SK-N-SH (cell line): ENCODE results near the gene ANKRD9. TPM values are rescaled to one million over a fixed set of nuclear protein-coding genes. Genes with fewer than 3 reads are reported as not detected.

Experiments
- CTCF ChIA-PET: fragments of 300-600, 350-600 bp; formaldehyde crosslinking; extraction: SDS; loops from one replicate; lab custom pipeline; 2021; lab: Yijun Ruan, JAX
- POLR2A ChIA-PET: fragments of 350-600 bp; sonication (Branson Sonifier 250); formaldehyde crosslinking; extraction: SDS; loops from one replicate; lab custom pipeline; 2020; ENCODE audit warnings: antibody characterized with exemption, inconsistent platforms; lab: Yijun Ruan, JAX
- DNase-seq: peaks from one replicate; pipeline ENCODE4 v3.0.0; 2012
- H2AFZ ChIP-seq: fragments of 200-600 bp; sonication (generic); 2 replicates; pipeline ENCODE4 v1.8.1; 2016; ENCODE audit warnings: antibody characterized with exemption, mild to moderate bottlenecking, low read depth
- H3F3A ChIP-seq: fragments of 200-600 bp; sonication (generic); replicated peaks from 2 replicates; pipeline ENCODE3; 2016; ENCODE audit warnings: antibody characterized with exemption, mild to moderate bottlenecking; ENCODE audit not compliant: insufficient read depth
- H3K27ac ChIP-seq, 2 experiments: fragments of 200-500 bp in 1 of 2; fragments of 200-600 bp in 1 of 2; sonication (Bioruptor generic) in 1 of 2; sonication (generic), shearing (Covaris generic) in 1 of 2; 2 replicates each; pipeline versions ENCODE4 v1.5.1 to v1.6.1; 2014 to 2016; ENCODE audit warnings: low read depth in 2 of 2, inconsistent platforms in 1 of 2, low read length in 1 of 2, mild to moderate bottlenecking in 1 of 2, mixed read lengths in 1 of 2
- H3K27me3 ChIP-seq: fragments of 200-600 bp; sonication (generic), shearing (Covaris generic); 2 replicates; pipeline ENCODE4 v1.6.1; 2016; ENCODE audit warnings: mixed run types; ENCODE audit not compliant: insufficient read depth
- H3K36me3 ChIP-seq, 2 experiments: fragments of 200-500 bp in 1 of 2; fragments of 200-600 bp in 1 of 2; sonication (Bioruptor generic) in 1 of 2; sonication (generic) in 1 of 2; replicated peaks in 1 of 2; 2 replicates each; pipeline versions ENCODE3 to v1.5.1; 2014 to 2016; ENCODE audit warnings: low read length in 1 of 2, mild to moderate bottlenecking in 1 of 2; ENCODE audit not compliant: insufficient read depth in 2 of 2, control insufficient read depth in 1 of 2
- H3K4me1 ChIP-seq, 2 experiments: fragments of 200-500 bp in 1 of 2; fragments of 200-600 bp in 1 of 2; sonication (Bioruptor generic) in 1 of 2; sonication (generic), shearing (Covaris generic) in 1 of 2; 2 replicates each; pipeline versions ENCODE4 v1.5.1 to v1.6.1; 2014 to 2016; ENCODE audit warnings: low read depth in 1 of 2, low read length in 1 of 2, mixed run types in 1 of 2; ENCODE audit not compliant: insufficient read depth in 2 of 2, control insufficient read depth in 1 of 2
- H3K4me2 ChIP-seq: fragments of 200-600 bp; sonication (generic), shearing (Covaris generic); 2 replicates; pipeline ENCODE4 v1.6.1; 2017; ENCODE audit warnings: mixed run types
- H3K4me3 ChIP-seq, 2 experiments: fragments of 200-500 bp in 1 of 2; fragments of 200-600 bp in 1 of 2; sonication (Bioruptor generic) in 1 of 2; sonication (generic), shearing (Covaris generic) in 1 of 2; 2 replicates each; pipeline versions ENCODE4 v1.5.1 to v1.8.1; 2014 to 2016; ENCODE audit warnings: low read depth in 2 of 2, inconsistent platforms in 1 of 2, low read length in 1 of 2, mild to moderate bottlenecking in 1 of 2, mixed read lengths in 1 of 2, moderate library complexity in 1 of 2
- H3K79me2 ChIP-seq: fragments of 200-600 bp; sonication (generic); 2 replicates; pipeline ENCODE4 v1.8.1; 2017; ENCODE audit warnings: mild to moderate bottlenecking; ENCODE audit not compliant: insufficient read depth
- H3K9ac ChIP-seq: fragments of 200-600 bp; sonication (generic); 2 replicates; pipeline ENCODE4 v1.6.1; 2017; ENCODE audit warnings: mixed run types
- H3K9me2 ChIP-seq: fragments of 200-600 bp; sonication (generic); 2 replicates; pipeline ENCODE4 v1.6.1; 2017; ENCODE audit warnings: mixed run types
- H3K9me3 ChIP-seq: fragments of 200-600 bp; sonication (generic); 2 replicates; pipeline ENCODE4 v1.6.1; 2017; ENCODE audit warnings: mixed run types, mild to moderate bottlenecking, moderate library complexity
- H4K20me1 ChIP-seq: fragments of 200-600 bp; sonication (generic); 2 replicates; pipeline ENCODE4 v1.6.1; 2017; ENCODE audit warnings: mild to moderate bottlenecking, mixed run types; ENCODE audit not compliant: insufficient read depth
- ELF1 ChIP-seq: IDR thresholded peaks from 2 replicates; pipeline ENCODE4 v1.4.0; 2012
- FOSL2 ChIP-seq: IDR thresholded peaks from 2 replicates; pipeline ENCODE4 v1.4.0; 2012; ENCODE audit warnings: low read depth, mild to moderate bottlenecking, moderate library complexity, borderline replicate concordance
- FOXM1 ChIP-seq: IDR thresholded peaks from 2 replicates; pipeline ENCODE4 v1.4.0; 2012; ENCODE audit warnings: low read depth, mild to moderate bottlenecking
- NFIC ChIP-seq: IDR thresholded peaks from 2 replicates; pipeline ENCODE4 v1.4.0; 2012; ENCODE audit warnings: borderline replicate concordance
- NRF1 ChIP-seq: IDR thresholded peaks from 2 replicates; pipeline ENCODE4 v1.6.1; 2012; ENCODE audit warnings: low read depth, mild to moderate bottlenecking, low read length
- YY1 ChIP-seq: IDR thresholded peaks from 2 replicates; pipeline ENCODE4 v1.4.0; 2012; ENCODE audit warnings: low read depth, mild to moderate bottlenecking
- WGBS: methylation state at CpG from one replicate; pipeline ENCODE4 v1.1.6; 2017; ENCODE audit warnings: low lambda C conversion rate; 5-methylcytosine and 5-hydroxymethylcytosine counted together
- polyA plus RNA-seq, 3 experiments: library from polyadenylated mRNA; depleted of rRNA; stranded (reverse); fragments of >200 nt; gene quantifications; 2 replicates each; pipeline ENCODE4 v1.2.3, GENCODE V29; 2012
- TF ChIP-seq, protein P1 (sequence below): IDR thresholded peaks from 2 replicates; pipeline ENCODE4 v1.4.0; 2012; ENCODE audit warnings: low read depth
- TF ChIP-seq, protein P2 (sequence below): IDR thresholded peaks from 2 replicates; pipeline ENCODE4 v1.4.0; 2012; ENCODE audit warnings: low read depth, borderline replicate concordance

Gene ANKRD9
- polyA plus RNA-seq, 1 of the 3 experiments (the other 2 are of a cell fraction), result 21.3 TPM

GRCh38 chr14:102508774-102509745, 516 bp downstream of the ANKRD9 start:
- Histone ChIP-seq H3K27ac (peak overlapping the region; percentile 16 to 42; a peak in 2 of 4 replicates), H3F3A (no peaks in the 10 kb centered on the region), H3K79me2 (peaks cover 12% of the 10 kb centered on the region; the same call in 1 of the 2 replicates), H4K20me1 (no peaks in the 10 kb centered on the region), H3K9ac (peak overlapping the region; percentile 75), H3K4me3 (peak overlapping the region; percentile 64 to 67), H3K4me1 (peaks cover 0 to 17% of the 10 kb centered on the region in 2 experiments; a peak in 1 of 4 replicates), H3K27me3 (no peaks in the 10 kb centered on the region), H2AFZ (peak overlapping the region; percentile 77), H3K4me2 (peak overlapping the region; percentile 95), H3K9me2 (no peaks in the 10 kb centered on the region), H3K36me3 (peaks cover 0 to 3% of the 10 kb centered on the region in 2 experiments), H3K9me3 (no peaks in the 10 kb centered on the region)
- peak; percentile 85 for DNase-seq
- ChIA-PET POLR2A (no interaction called here), CTCF (interaction anchor here (0.7 to 3.1 kb wide), 5 partner anchors 11 to 78 kb away, joined by 3 to 23 read pairs (median 4); no protein-coding TSS in a partner anchor)
- no peak for TF ChIP-seq FOSL2
- TF ChIP-seq, protein P1, sequence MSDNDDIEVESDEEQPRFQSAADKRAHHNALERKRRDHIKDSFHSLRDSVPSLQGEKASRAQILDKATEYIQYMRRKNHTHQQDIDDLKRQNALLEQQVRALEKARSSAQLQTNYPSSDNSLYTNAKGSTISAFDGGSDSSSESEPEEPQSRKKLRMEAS, result peak; percentile 20; the same call in 1 of the 2 replicates
- TF ChIP-seq YY1, result no peak
- 0 out of 2 replicates have a peak, but pooled peaks have one; percentile 12 for TF ChIP-seq NRF1
- whole genome bisulfite sequencing, result 7% methylated on average over 5 of the region's 110 CpGs

GRCh38 chr14:102508410-102508773, 1.2 kb downstream of the ANKRD9 start:
- Histone ChIP-seq H3K9me2 (no peaks in the 10 kb centered on the region), H3F3A (no peaks in the 10 kb centered on the region), H3K27ac (peak overlapping the region in 1 of 2 experiments; percentile 42; a peak in 1 of 4 replicates), H4K20me1 (no peaks in the 10 kb centered on the region), H3K9ac (peak overlapping the region; percentile 75), H3K79me2 (peaks cover 12% of the 10 kb centered on the region; the same call in 1 of the 2 replicates), H3K36me3 (peaks cover 0 to 3% of the 10 kb centered on the region in 2 experiments), H3K9me3 (no peaks in the 10 kb centered on the region), H3K4me1 (peaks cover 0 to 17% of the 10 kb centered on the region in 2 experiments; a peak in 1 of 4 replicates), H2AFZ (no peak overlapping the region), H3K4me2 (peak overlapping the region; percentile 95), H3K27me3 (no peaks in the 10 kb centered on the region), H3K4me3 (peak overlapping the region; percentile 64 to 67)
- ChIA-PET CTCF (interaction anchor here (0.7 to 2.0 kb wide), 8 partner anchors 8 to 77 kb away, joined by 3 to 6 read pairs (median 4); no protein-coding TSS in a partner anchor), POLR2A (no interaction called here)
- no peak for DNase-seq
- WGBS, result 73% methylated on average over 9 of the region's 14 CpGs
- TF ChIP-seq FOXM1 (no peak), YY1 (no peak), ELF1 (no peak), NFIC (no peak)
- TF ChIP-seq, protein P2, sequence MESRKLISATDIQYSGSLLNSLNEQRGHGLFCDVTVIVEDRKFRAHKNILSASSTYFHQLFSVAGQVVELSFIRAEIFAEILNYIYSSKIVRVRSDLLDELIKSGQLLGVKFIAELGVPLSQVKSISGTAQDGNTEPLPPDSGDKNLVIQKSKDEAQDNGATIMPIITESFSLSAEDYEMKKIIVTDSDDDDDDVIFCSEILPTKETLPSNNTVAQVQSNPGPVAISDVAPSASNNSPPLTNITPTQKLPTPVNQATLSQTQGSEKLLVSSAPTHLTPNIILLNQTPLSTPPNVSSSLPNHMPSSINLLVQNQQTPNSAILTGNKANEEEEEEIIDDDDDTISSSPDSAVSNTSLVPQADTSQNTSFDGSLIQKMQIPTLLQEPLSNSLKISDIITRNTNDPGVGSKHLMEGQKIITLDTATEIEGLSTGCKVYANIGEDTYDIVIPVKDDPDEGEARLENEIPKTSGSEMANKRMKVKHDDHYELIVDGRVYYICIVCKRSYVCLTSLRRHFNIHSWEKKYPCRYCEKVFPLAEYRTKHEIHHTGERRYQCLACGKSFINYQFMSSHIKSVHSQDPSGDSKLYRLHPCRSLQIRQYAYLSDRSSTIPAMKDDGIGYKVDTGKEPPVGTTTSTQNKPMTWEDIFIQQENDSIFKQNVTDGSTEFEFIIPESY, result no peak
